Esophagus muscularis mucosa (tissue), 4 donors: ENCODE results near the gene BRSK1. TPM values are rescaled to one million over a fixed set of nuclear protein-coding genes. Genes with fewer than 3 reads are reported as not detected.

ENCODE experiments used
- DNase-seq: peaks from one replicate; pipeline ENCODE4 v3.0.0-alpha.2; 2017; ENCODE audit errors: extremely low spot score
- H3K27ac ChIP-seq, 4 donors: fragments of 200-600 bp; sonication (generic); replicated peaks in 1 of 4; 1 replicate in 3 of 4; 2 replicates in 1 of 4; pipeline ENCODE4 v1.5.1; 2016 to 2019; ENCODE audit warnings: mild to moderate bottlenecking in 1 of 4
- H3K27me3 ChIP-seq, 4 donors: fragments of 200-600 bp; sonication (generic); one replicate each; pipeline versions ENCODE4 v1.5.1 to v1.6.0; 2016 to 2019
- H3K36me3 ChIP-seq, 4 donors: fragments of 200-600 bp; sonication (generic); one replicate each; pipeline ENCODE4 v1.5.1; 2016 to 2019
- H3K4me1 ChIP-seq, 4 donors: fragments of 200-600 bp; sonication (generic); one replicate each; pipeline ENCODE4 v1.5.1; 2016 to 2019
- H3K4me3 ChIP-seq, 4 donors: fragments of 200-600 bp; sonication (generic); 1 replicate in 2 of 4; 2 replicates in 2 of 4; pipeline ENCODE4 v1.5.1; 2016 to 2019; ENCODE audit warnings: mild to moderate bottlenecking in 4 of 4, moderate library complexity in 1 of 4
- H3K9me3 ChIP-seq, 4 donors: fragments of 200-600 bp; sonication (generic); 1 replicate in 3 of 4; 2 replicates in 1 of 4; pipeline ENCODE4 v1.5.1; 2016 to 2019
- CTCF ChIP-seq, 3 experiments: fragments of 200-600 bp in 2 of 3; fragments of 450-650 bp in 1 of 3; sonication (generic) in 2 of 3; IDR thresholded peaks; one replicate each; pipeline ENCODE4 v1.5.1; 2017 to 2019; ENCODE audit warnings: antibody characterized with exemption in 3 of 3, mild to moderate bottlenecking in 2 of 3, moderate library complexity in 1 of 3
- EP300 ChIP-seq: sonication (generic); formaldehyde crosslinking; IDR thresholded peaks from one replicate; pipeline ENCODE4 v1.6.1; 2017; ENCODE audit warnings: antibody characterized with exemption
- POLR2A ChIP-seq: fragments of 450-650 bp; IDR thresholded peaks from one replicate; pipeline ENCODE4 v1.6.1; 2017; ENCODE audit warnings: antibody characterized with exemption, moderate library complexity, mild to moderate bottlenecking, low read depth
- POLR2AphosphoS5 ChIP-seq, 2 donors: sonication (generic); formaldehyde crosslinking; IDR thresholded peaks; one replicate each; pipeline ENCODE4 v1.6.1; 2017; ENCODE audit warnings: antibody characterized with exemption in 2 of 2
- WGBS: methylation state at CpG from one replicate; pipeline ENCODE4 v1.1.5; 2018; 5-methylcytosine and 5-hydroxymethylcytosine counted together
- intact Hi-C: fragments of 100-400 bp; cut with DNase I; formaldehyde crosslinking; loops from one replicate; pipeline ENCODE4 v1.15.1; 2023
- total RNA-seq, 4 donors: library from RNA; depleted of rRNA; stranded (reverse); fragments of >200 nt; gene quantifications; one replicate each; pipeline versions ENCODE4 v1.1.0 to v1.2.1, GENCODE V29; 2016

BRSK1 gene
- total RNA-seq, 4 donors from 2014 or later: 3.3 to 16.9 (median 6.7) TPM

- Histone ChIP-seq H3K4me1 (no peaks in the 10 kb centered on the region), H3K27ac (no peak overlapping the region), H3K9me3 (no peaks in the 10 kb centered on the region), H3K4me3 (no peak overlapping the region), H3K36me3 (peaks cover 13 to 78% (median 55%) of the 10 kb centered on the region in 4 donors), H3K27me3 (no peaks in the 10 kb centered on the region)
- 89% methylated on average over 25 of the region's 25 CpGs for WGBS
- no peak for DNase-seq
- TF ChIP-seq CTCF (IDR thresholded peaks at IDR 0.05): no peak
- intact Hi-C loops: no loop called here
These were observed 13.4 kb upstream of the BRSK1 start for GRCh38 chr19:55270172-55270942.

- no peak for DNase-seq
- 93% methylated on average over 18 of the region's 18 CpGs for WGBS
- Histone ChIP-seq H3K27ac (no peak overlapping the region), H3K36me3 (peaks cover 18 to 88% (median 60%) of the 10 kb centered on the region in 4 donors), H3K4me1 (no peaks in the 10 kb centered on the region), H3K27me3 (no peaks in the 10 kb centered on the region), H3K9me3 (no peaks in the 10 kb centered on the region), H3K4me3 (no peak overlapping the region)
- intact Hi-C loops: no loop called here
- no peak for TF ChIP-seq POLR2A
- no peak for TF ChIP-seq CTCF (IDR thresholded peaks at IDR 0.05)
- TF ChIP-seq POLR2AphosphoS5 (IDR thresholded peaks at IDR 0.05): no peak
- no peak for TF ChIP-seq EP300
These were observed 11.7 kb upstream of the BRSK1 start for GRCh38 chr19:55272142-55272541.

GRCh38 chr19:55273978-55274707, 9.7 kb upstream of the BRSK1 start:
- DNase-seq: no peak
- TF ChIP-seq EP300: no peak
- TF ChIP-seq POLR2A: no peak
- no peak for TF ChIP-seq POLR2AphosphoS5 (IDR thresholded peaks at IDR 0.05)
- no peak for TF ChIP-seq CTCF (IDR thresholded peaks at IDR 0.05)
- Histone ChIP-seq H3K4me3 (no peak overlapping the region), H3K36me3 (peaks cover 23 to 91% (median 71%) of the 10 kb centered on the region in 4 donors), H3K27ac (no peak overlapping the region), H3K9me3 (no peaks in the 10 kb centered on the region), H3K27me3 (no peaks in the 10 kb centered on the region), H3K4me1 (peaks cover 4 to 9% (median 5%) of the 10 kb centered on the region in 4 donors)
- intact Hi-C loops: no loop called here
- 96% methylated on average over 8 of the region's 36 CpGs for WGBS

GRCh38 chr19:55275851-55276719, 7.7 kb upstream of the BRSK1 start:
- no peak overlapping the region for H3K27ac ChIP-seq
- intact Hi-C loops: no loop called here
- H3K27me3 ChIP-seq: no peaks in the 10 kb centered on the region
- H3K4me1 ChIP-seq: peaks cover 8 to 27% (median 22%) of the 10 kb centered on the region in 4 donors
- no peak for DNase-seq
- TF ChIP-seq EP300: no peak
- TF ChIP-seq POLR2A: no peak
- TF ChIP-seq POLR2AphosphoS5 (IDR thresholded peaks at IDR 0.05): no peak
- TF ChIP-seq CTCF (IDR thresholded peaks at IDR 0.05): no peak
- 78% methylated on average over 17 of the region's 17 CpGs for WGBS
- no peak overlapping the region for H3K4me3 ChIP-seq
- H3K36me3 ChIP-seq: peaks cover 23 to 75% (median 57%) of the 10 kb centered on the region in 4 donors
- H3K9me3 ChIP-seq: no peaks in the 10 kb centered on the region
